WERI-Rb-1 (cell line): ENCODE data around the gene DEXI.

Source experiments
- DNase-seq: peaks from one replicate; pipeline ENCODE4 v3.0.0-alpha.2; 2020
- H3K27ac ChIP-seq: fragments of 250-450 bp; sonication (Bioruptor Pico); 2 replicates; pipeline ENCODE4 v1.5.1; 2020; ENCODE audit warnings: mild to moderate bottlenecking, moderate library complexity
- H3K27me3 ChIP-seq: fragments of 250-450 bp; sonication (Bioruptor Pico); 2 replicates; pipeline ENCODE4 v1.5.1; 2021; ENCODE audit warnings: mild to moderate bottlenecking, low read depth, moderate library complexity; ENCODE audit not compliant: insufficient read depth, severe bottlenecking
- H3K36me3 ChIP-seq: fragments of 250-450 bp; sonication (Bioruptor Pico); 2 replicates; pipeline ENCODE4 v1.5.1; 2020; ENCODE audit warnings: mild to moderate bottlenecking, moderate library complexity
- H3K4me3 ChIP-seq: 2 replicates; pipeline ENCODE4 v1.5.1; 2011; ENCODE audit warnings: low read depth, mild to moderate bottlenecking, control low read depth, low read length
- H3K9me3 ChIP-seq: fragments of 250-450 bp; sonication (Bioruptor Pico); 2 replicates; pipeline ENCODE4 v1.5.1; 2021; ENCODE audit warnings: mild to moderate bottlenecking, moderate library complexity; ENCODE audit not compliant: severe bottlenecking
- CTCF ChIP-seq: IDR thresholded peaks from 2 replicates; pipeline ENCODE4 v1.5.1; 2011; ENCODE audit warnings: low read depth, mild to moderate bottlenecking, control low read depth, inconsistent platforms, low read length

The DEXI gene

DNA sequence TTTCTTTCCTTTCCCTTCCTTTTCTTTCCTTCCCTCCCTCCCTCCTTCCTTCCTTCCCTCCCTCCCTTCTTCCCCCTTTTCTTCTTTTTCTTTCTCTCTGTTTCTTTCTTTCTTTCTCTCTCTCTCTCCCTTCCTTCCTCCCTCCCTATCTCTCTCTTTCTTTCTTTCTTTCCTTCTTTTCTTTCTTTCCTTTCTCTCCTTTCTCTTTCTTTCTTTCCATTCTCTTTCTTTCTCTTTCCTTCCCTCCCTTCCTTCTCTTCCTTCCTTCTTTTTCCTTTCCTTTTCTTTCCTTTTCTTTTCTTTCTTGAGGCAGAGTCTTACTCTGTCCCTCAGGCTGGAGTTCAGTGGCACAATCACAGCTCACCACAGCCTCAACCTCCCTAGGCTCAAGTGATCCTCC lies 31.0 kb downstream of the DEXI start:
- DNase-seq, result no peak
- no peak for TF ChIP-seq CTCF
- no peak overlapping the region for H3K27ac ChIP-seq
- no peaks in the 10 kb centered on the region for H3K27me3 ChIP-seq
- H3K36me3 ChIP-seq, result no peaks in the 10 kb centered on the region
- H3K9me3 ChIP-seq, result no peaks in the 10 kb centered on the region
- no peak overlapping the region for H3K4me3 ChIP-seq

GRCh38 chr16:10907757-10908045 lies 34.6 kb downstream of the DEXI start:
- Histone ChIP-seq H3K27ac (no peak overlapping the region), H3K36me3 (no peaks in the 10 kb centered on the region)

DNA sequence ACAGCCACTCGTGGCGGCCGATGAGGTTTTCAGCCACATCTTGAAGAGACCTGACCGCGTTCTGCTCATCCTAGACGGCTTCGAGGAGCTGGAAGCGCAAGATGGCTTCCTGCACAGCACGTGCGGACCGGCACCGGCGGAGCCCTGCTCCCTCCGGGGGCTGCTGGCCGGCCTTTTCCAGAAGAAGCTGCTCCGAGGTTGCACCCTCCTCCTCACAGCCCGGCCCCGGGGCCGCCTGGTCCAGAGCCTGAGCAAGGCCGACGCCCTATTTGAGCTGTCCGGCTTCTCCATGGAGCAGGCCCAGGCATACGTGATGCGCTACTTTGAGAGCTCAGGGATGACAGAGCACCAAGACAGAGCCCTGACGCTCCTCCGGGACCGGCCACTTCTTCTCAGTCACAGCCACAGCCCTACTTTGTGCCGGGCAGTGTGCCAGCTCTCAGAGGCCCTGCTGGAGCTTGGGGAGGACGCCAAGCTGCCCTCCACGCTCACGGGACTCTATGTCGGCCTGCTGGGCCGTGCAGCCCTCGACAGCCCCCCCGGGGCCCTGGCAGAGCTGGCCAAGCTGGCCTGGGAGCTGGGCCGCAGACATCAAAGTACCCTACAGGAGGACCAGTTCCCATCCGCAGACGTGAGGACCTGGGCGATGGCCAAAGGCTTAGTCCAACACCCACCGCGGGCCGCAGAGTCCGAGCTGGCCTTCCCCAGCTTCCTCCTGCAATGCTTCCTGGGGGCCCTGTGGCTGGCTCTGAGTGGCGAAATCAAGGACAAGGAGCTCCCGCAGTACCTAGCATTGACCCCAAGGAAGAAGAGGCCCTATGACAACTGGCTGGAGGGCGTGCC lies 35.1 kb downstream of the DEXI start:
- no peak for TF ChIP-seq CTCF

More at GRCh38 chr16:10907757-10908045, 34.6 kb downstream of the DEXI start:
- H3K9me3 ChIP-seq, result no peaks in the 10 kb centered on the region
- no peak overlapping the region for H3K4me3 ChIP-seq
- H3K27me3 ChIP-seq, result no peaks in the 10 kb centered on the region
- no peak for TF ChIP-seq CTCF
- no peak for DNase-seq

GRCh38 chr16:10906482-10906881 lies 35.8 kb downstream of the DEXI start:
- no peak for TF ChIP-seq CTCF
- DNase-seq, result no peak
- Histone ChIP-seq H3K36me3 (no peaks in the 10 kb centered on the region), H3K27me3 (no peaks in the 10 kb centered on the region), H3K4me3 (no peak overlapping the region), H3K27ac (no peak overlapping the region), H3K9me3 (no peaks in the 10 kb centered on the region)

More for the DNA sequence above, 35.1 kb downstream of the DEXI start:
- no peak for DNase-seq
- Histone ChIP-seq H3K27ac (no peak overlapping the region), H3K4me3 (no peak overlapping the region), H3K27me3 (no peaks in the 10 kb centered on the region), H3K9me3 (no peaks in the 10 kb centered on the region), H3K36me3 (no peaks in the 10 kb centered on the region)

DNA sequence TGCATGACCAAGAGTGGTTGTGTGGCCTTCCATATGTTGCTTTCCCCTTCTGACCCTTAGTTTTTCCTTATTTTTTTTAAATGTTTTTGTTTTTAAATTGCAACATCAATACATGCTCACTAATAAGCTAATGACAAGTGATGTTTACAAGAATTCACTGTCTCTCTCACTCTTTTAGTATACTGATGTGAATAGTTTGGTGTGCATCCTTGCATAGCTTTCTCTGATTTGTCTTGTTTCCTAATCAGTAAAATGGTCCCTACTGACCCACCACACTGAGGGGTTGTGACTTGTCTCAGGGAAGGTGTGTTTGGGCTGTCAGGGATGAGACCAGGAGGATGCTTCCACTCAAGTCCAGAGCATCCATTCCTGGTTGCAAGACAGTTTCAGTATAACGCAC lies 39.3 kb downstream of the DEXI start:
- TF ChIP-seq CTCF, result no peak
- Histone ChIP-seq H3K36me3 (no peaks in the 10 kb centered on the region), H3K9me3 (no peaks in the 10 kb centered on the region)

DNA sequence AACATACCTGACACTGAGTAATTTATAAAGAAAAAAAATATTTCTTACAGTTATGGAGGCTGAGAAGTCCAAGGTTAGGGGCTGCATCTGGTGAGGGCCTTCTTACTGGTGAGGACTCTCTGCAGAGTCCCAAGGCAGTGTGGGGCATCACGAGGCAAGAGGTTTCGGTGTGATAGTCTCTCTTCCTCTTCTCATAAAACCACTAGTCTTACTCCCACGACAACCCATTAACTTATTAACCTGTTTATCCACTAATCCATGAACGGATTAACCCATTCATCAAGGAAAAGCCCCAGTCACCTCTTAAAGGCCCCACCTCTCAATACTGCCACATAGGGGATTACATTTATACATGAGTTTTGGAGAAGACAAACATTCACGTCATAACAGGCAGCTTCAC lies 45.1 kb downstream of the DEXI start:
- peak; percentile 24 for DNase-seq
- H3K27me3 ChIP-seq, result no peaks in the 10 kb centered on the region
- no peak overlapping the region for H3K27ac ChIP-seq
- no peak overlapping the region for H3K4me3 ChIP-seq
- no peaks in the 10 kb centered on the region for H3K9me3 ChIP-seq
- H3K36me3 ChIP-seq, result no peaks in the 10 kb centered on the region
- no peak for TF ChIP-seq CTCF

More for the DNA sequence above, 39.3 kb downstream of the DEXI start:
- no peak for DNase-seq
- H3K27ac ChIP-seq, result no peak overlapping the region
- H3K27me3 ChIP-seq, result no peaks in the 10 kb centered on the region
- H3K4me3 ChIP-seq, result no peak overlapping the region
